SK-N-MC (cell line): ENCODE data around the gene GDF10.

ENCODE experiments used
- EZH2 ChIP-seq: fragments of 200-600 bp; sonication (generic); IDR thresholded peaks from one replicate; pipeline ENCODE4 v1.6.1; 2017; ENCODE audit warnings: antibody characterized with exemption
- FOXP2 ChIP-seq: optimal IDR thresholded peaks from 2 replicates; pipeline ENCODE3; 2011; ENCODE audit warnings: mild to moderate bottlenecking, moderate library complexity; ENCODE audit not compliant: insufficient read depth; ENCODE audit errors: extremely low read length, control extremely low read depth
- POLR2AphosphoS5 ChIP-seq: IDR thresholded peaks from 2 replicates; pipeline ENCODE4 v1.6.1; 2012; ENCODE audit warnings: mild to moderate bottlenecking, low read depth, low read length, borderline replicate concordance

DNA sequence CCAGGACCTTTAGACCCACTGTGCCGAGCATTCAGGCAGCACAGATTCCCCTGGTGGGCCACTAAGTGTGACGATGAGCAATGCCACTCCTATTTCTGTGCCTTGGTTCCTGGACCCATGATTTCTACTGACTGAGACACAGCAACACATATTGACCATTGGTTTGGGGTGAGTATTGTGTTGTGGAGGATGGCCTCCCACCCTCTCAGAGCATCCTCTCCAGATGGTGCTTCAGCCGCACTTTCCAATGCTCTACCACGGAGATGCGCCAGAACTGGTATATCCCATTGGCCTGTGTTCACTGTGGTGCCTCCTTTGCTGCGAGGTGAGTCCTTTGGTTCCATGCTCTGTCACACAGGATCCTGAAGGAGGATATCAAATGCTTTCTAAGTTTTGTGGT lies 10.1 kb upstream of the GDF10 start:
- TF ChIP-seq EZH2, result no peak
- no peak for TF ChIP-seq POLR2AphosphoS5
- no peak for TF ChIP-seq FOXP2
